A549 (cell line): ENCODE measurements around the gene ADK. TPM values are rescaled to one million over a fixed set of nuclear protein-coding genes. Genes with fewer than 3 reads are reported as not detected.
"Not testable (repeated sequence)": the region's sequence is repeated elsewhere in the genome, so short reads cannot be mapped to it uniquely, and the experiment has no call there.

Experiments used
- ATAC-seq, 2 experiments: fragments of 200-7000 bp in 1 of 2; fragments of >200 bp in 1 of 2; cut with Nextera tagmentation in 1 of 2; cut with Tn5 transposase in 1 of 2; 3 replicates each; pipeline versions ENCODE4 v1.8.0 to v1.9.1; 2018 to 2020; ENCODE audit warnings: mild to moderate bottlenecking in 1 of 2, moderate library complexity in 1 of 2
- CTCF ChIA-PET: fragments of 300-600 bp; sonication (Branson Sonifier 250); formaldehyde crosslinking; extraction: SDS; loops from one replicate; lab custom pipeline; 2021; ENCODE audit warnings: antibody characterized with exemption, inconsistent platforms; lab: Yijun Ruan, JAX
- POLR2A ChIA-PET: fragments of 350-600 bp; formaldehyde crosslinking; extraction: SDS; loops from one replicate; lab custom pipeline; 2021; ENCODE audit warnings: antibody characterized with exemption, inconsistent platforms; lab: Yijun Ruan, JAX
- DNase-seq, 2 experiments: peaks; one replicate each; pipeline versions ENCODE4 v3.0.0 to v3.0.0-alpha.2; 2011 to 2016; ENCODE audit warnings: low read depth in 1 of 2, low spot score in 1 of 2
- FAIRE-seq: peaks from 2 replicates; lab custom pipeline; 2011; peaks lifted over from hg19 to GRCh38; lab: Jason Lieb, UNC
- H3K27ac ChIP-seq, 2 experiments: fragments of >200 bp; sonication (Bioruptor Twin); formaldehyde crosslinking; 3 replicates each; pipeline ENCODE4 v1.5.1; 2016 to 2017
- H3K4me1 ChIP-seq: fragments of >200 bp; sonication (Bioruptor Twin); formaldehyde crosslinking; 3 replicates; pipeline ENCODE4 v1.6.1; 2016
- H3K4me2 ChIP-seq: fragments of >200 bp; sonication (Bioruptor Twin); formaldehyde crosslinking; 3 replicates; pipeline ENCODE4 v1.6.1; 2016
- H3K4me3 ChIP-seq: fragments of >200 bp; sonication (Bioruptor Twin); formaldehyde crosslinking; 3 replicates; pipeline ENCODE4 v1.5.1; 2016
- H3K9me3 ChIP-seq: fragments of >200 bp; sonication (Bioruptor Twin); formaldehyde crosslinking; 3 replicates; pipeline ENCODE4 v1.6.1; 2016
- CEBPB ChIP-seq, 2 experiments: fragments of >200 bp in 1 of 2; sonication (Bioruptor Twin) in 1 of 2; formaldehyde crosslinking in 1 of 2; IDR thresholded peaks; 2 replicates each; pipeline ENCODE4 v1.6.1; 2012 to 2016
- EHMT2 ChIP-seq: fragments of 200-600 bp; sonication (generic); IDR thresholded peaks from 2 replicates; pipeline ENCODE4 v1.6.1; 2016; ENCODE audit warnings: antibody characterized with exemption, low read depth, mild to moderate bottlenecking, moderate library complexity
- GATA3 ChIP-seq: IDR thresholded peaks from 2 replicates; pipeline ENCODE4 v1.6.1; 2012; ENCODE audit warnings: borderline replicate concordance
- MAFK ChIP-seq: fragments of 450-650 bp; IDR thresholded peaks from 2 replicates; pipeline ENCODE4 v1.6.1; 2014; ENCODE audit not compliant: partially characterized antibody
- MAZ ChIP-seq: fragments of 150-350 bp; IDR thresholded peaks from 2 replicates; pipeline ENCODE4 v1.6.1; 2014; ENCODE audit warnings: antibody characterized with exemption, low read depth, low read length, borderline replicate concordance
- NFE2L2 ChIP-seq: fragments of 150-350 bp; conservative IDR thresholded peaks from 2 replicates; pipeline ENCODE4 v1.6.1; 2014; ENCODE audit warnings: low read length
- RARB ChIP-seq: fragments of 250-450 bp; sonication (Bioruptor Pico); IDR thresholded peaks from 2 replicates; pipeline ENCODE4 v1.8.0; 2021; ENCODE audit warnings: mild to moderate bottlenecking, moderate library complexity
- RFX5 ChIP-seq: fragments of 450-650 bp; IDR thresholded peaks from 2 replicates; pipeline ENCODE4 v1.7.1; 2014; ENCODE audit warnings: antibody characterized with exemption, mild to moderate bottlenecking, moderate library complexity
- WGBS: methylation state at CpG from one replicate; pipeline ENCODE4 v1.1.6; 2017; ENCODE audit errors: missing lambda C conversion rate; 5-methylcytosine and 5-hydroxymethylcytosine counted together
- polyA plus RNA-seq, 4 experiments: library from polyadenylated mRNA; depleted of rRNA in 3 of 4; stranded (reverse); fragments of >200 nt; fragmentation: RNase III in 1 of 4; extraction: RNeasy Plus Mini Kit Qiagen cat#74134 plus additional on column Dnase treatment in 1 of 4; gene quantifications; 2 replicates in 3 of 4; 3 replicates in 1 of 4; pipeline ENCODE4 v1.2.3, GENCODE V29; 2011 to 2017
- TF ChIP-seq, protein P1 (sequence below): fragments of 250-450 bp; sonication (Bioruptor Pico); IDR thresholded peaks from 2 replicates; pipeline ENCODE4 v1.5.0; 2021; ENCODE audit warnings: mild to moderate bottlenecking, moderate library complexity, borderline replicate concordance
- TF ChIP-seq, protein P2 (sequence below): fragments of >200 bp; sonication (Bioruptor Twin); formaldehyde crosslinking; IDR thresholded peaks from 3 replicates; pipeline ENCODE4 v1.6.1; 2016
- TF ChIP-seq, protein P3 (sequence below): fragments of 450-650 bp; IDR thresholded peaks from 2 replicates; pipeline ENCODE4 v1.6.1; 2014; ENCODE audit warnings: antibody characterized with exemption

ADK gene
- polyA plus RNA-seq, 2 of the 4 experiments (the other 2 are of a cell fraction), result 35.8 to 40.7 TPM

DNA sequence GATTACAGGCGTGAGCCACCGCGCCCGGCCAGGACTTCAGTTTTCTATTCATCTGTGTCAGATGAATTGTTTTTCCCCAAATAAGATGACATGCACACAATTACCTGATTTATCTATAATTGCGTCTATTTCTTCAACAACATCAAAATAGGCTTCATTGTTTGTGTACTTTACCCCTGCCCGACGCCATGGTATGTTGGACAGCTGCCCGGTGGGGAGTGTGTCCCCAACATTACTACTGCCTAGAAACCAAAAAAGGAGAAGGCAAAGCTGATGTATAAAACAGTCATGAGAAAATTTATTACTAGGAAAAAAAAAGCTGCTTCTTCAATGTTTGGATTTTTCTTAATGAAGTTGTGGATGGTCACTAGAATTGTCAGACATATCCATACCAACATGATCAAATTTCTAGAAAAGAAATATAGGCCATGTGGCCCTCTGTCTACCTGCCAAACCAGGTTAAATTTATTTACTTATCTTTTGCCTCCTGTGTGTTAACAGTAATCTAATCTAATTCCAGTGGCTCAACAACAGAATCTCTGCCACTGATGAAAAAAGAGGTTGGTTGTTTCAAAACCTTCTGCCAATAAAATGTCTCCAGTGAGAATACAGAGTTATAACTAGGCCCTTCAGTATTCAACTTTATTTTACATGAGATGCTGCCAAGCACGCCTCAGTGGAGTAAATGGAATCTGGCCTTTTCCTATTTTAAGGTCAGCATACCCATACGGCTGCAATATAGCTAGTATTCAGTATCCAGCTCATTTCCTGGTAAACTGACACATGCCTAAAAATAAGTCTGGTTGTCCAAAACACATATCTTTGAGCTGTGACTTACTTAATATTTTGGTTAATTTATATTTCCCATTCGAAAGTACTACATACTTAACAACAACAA is 16.8 kb upstream of the ADK start (continued):
- no peak for TF ChIP-seq RARB (CRISPR knock-in tag)
- TF ChIP-seq, protein P1, sequence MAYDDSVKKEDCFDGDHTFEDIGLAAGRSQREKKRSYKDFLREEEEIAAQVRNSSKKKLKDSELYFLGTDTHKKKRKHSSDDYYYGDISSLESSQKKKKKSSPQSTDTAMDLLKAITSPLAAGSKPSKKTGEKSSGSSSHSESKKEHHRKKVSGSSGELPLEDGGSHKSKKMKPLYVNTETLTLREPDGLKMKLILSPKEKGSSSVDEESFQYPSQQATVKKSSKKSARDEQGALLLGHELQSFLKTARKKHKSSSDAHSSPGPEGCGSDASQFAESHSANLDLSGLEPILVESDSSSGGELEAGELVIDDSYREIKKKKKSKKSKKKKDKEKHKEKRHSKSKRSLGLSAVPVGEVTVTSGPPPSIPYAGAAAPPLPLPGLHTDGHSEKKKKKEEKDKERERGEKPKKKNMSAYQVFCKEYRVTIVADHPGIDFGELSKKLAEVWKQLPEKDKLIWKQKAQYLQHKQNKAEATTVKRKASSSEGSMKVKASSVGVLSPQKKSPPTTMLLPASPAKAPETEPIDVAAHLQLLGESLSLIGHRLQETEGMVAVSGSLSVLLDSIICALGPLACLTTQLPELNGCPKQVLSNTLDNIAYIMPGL (CRISPR knock-in tag), result no peak
- TF ChIP-seq CEBPB (IDR thresholded peaks at IDR 0.05), result no peak

DNA sequence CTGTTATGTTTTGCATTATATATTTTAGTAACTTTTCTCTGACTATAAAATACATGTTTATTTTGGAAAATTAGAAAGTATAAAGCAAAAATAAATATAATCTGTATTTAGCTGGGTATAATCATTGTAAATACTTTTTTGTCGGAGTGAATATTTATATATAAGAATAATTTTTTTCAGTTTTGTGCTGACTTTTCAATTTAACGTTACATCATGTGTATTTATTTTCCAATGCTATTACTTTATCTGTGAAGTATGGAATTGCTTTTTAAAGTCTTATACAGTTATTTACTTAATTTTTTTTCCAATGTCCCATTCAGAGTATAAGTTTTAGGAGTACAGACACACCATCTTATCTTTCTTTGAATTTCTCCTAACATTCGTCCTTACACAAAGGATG is 15.6 kb upstream of the ADK start:
- ATAC-seq (no peak), FAIRE-seq (no peak), DNase-seq (no peak)
- POLR2A ChIA-PET, result no interaction called here
- H3K4me1 ChIP-seq, result no peaks in the 10 kb centered on the region
- H3K9me3 ChIP-seq, result no peaks in the 10 kb centered on the region
- TF ChIP-seq MAFK (peak; percentile 24), EHMT2 (no peak), NFE2L2 (no peak), GATA3 (no peak)
- no peak overlapping the region for H3K4me3 ChIP-seq
- no peak overlapping the region for H3K4me2 ChIP-seq
- CTCF ChIA-PET, result interaction anchor here (1.0 to 1.5 kb wide), 3 partner anchors 10 to 287 kb away, joined by 3 to 5 read pairs (median 4); no protein-coding TSS in a partner anchor
- 95% methylated on average over 3 of the region's 3 CpGs for WGBS
- H3K27ac ChIP-seq, result no peak overlapping the region

DNA sequence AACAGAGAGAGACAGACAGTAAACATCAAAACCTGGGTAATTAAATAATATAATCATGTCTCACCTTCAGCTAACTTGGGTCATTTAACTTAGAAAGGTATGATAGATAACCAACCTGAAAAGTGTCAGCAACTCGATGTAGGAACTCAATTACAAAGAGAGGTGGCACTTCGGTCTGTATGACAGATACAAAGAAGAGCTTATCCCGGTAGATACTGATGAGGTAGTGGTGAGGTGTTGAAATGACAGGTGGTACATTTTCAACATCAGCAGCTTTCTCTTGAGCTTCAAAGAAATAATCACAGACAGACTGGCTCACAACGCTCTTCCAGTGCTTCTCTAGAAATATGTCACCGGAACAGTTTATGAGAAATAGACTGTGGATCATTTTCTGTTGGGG is 13.0 kb upstream of the ADK start:
- no peak overlapping the region for H3K4me2 ChIP-seq
- CTCF ChIA-PET, result interaction anchor here (0.9 to 1.4 kb wide), 3 partner anchors 11 to 76 kb away, joined by 3 to 4 read pairs (median 3); partner anchors contain the start of genes ADK and AP3M1
- H3K4me3 ChIP-seq, result no peak overlapping the region
- no peak for ATAC-seq
- 92% methylated on average over 5 of the region's 5 CpGs for WGBS
- FAIRE-seq, result no peak
- no peak overlapping the region for H3K27ac ChIP-seq
- no peaks in the 10 kb centered on the region for H3K9me3 ChIP-seq
- no peaks in the 10 kb centered on the region for H3K4me1 ChIP-seq
- no peak for DNase-seq
- TF ChIP-seq, protein P2, sequence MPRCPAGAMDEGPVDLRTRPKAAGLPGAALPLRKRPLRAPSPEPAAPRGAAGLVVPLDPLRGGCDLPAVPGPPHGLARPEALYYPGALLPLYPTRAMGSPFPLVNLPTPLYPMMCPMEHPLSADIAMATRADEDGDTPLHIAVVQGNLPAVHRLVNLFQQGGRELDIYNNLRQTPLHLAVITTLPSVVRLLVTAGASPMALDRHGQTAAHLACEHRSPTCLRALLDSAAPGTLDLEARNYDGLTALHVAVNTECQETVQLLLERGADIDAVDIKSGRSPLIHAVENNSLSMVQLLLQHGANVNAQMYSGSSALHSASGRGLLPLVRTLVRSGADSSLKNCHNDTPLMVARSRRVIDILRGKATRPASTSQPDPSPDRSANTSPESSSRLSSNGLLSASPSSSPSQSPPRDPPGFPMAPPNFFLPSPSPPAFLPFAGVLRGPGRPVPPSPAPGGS, result no peak
- TF ChIP-seq, protein P1 (CRISPR knock-in tag), result no peak
- TF ChIP-seq MAZ (no peak), RFX5 (no peak)
- TF ChIP-seq, protein P3, sequence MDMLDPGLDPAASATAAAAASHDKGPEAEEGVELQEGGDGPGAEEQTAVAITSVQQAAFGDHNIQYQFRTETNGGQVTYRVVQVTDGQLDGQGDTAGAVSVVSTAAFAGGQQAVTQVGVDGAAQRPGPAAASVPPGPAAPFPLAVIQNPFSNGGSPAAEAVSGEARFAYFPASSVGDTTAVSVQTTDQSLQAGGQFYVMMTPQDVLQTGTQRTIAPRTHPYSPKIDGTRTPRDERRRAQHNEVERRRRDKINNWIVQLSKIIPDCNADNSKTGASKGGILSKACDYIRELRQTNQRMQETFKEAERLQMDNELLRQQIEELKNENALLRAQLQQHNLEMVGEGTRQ, result no peak
- TF ChIP-seq, all 56 proteins: peak for 0
- POLR2A ChIA-PET, result interaction anchor here (1.2 kb wide), 1 partner anchor 11 kb away, joined by 4 read pairs; no protein-coding TSS in a partner anchor

DNA sequence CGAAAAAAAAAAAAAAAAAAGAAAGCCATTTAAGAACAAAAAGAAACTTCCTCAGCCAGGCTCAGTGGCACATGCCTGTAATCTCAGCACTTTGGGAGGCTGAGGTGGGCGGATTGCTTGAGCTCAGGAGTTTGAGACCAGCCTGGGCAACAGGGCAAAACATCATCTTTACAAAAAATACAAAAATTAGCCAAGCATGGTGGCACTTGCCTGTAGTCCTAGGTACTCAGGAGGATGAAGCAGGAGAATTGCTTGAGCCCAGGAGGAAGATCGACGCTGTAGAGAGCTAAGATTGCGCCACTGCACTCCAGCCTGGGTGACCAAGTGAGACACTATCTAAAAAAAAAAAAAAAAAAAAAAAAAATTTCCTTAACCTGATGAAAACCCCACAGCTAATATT is 12.4 kb upstream of the ADK start:
- CTCF ChIA-PET, result interaction anchor here (0.9 to 1.4 kb wide), 3 partner anchors 10 to 75 kb away, joined by 3 to 4 read pairs (median 3); partner anchors contain the start of genes ADK and AP3M1
- 87% methylated on average over 5 of the region's 5 CpGs for WGBS
- H3K9me3 ChIP-seq, FAIRE-seq, H3K4me3 ChIP-seq, DNase-seq, ATAC-seq, H3K4me1 ChIP-seq, H3K4me2 ChIP-seq, H3K27ac ChIP-seq: not testable (repeated sequence)
- POLR2A ChIA-PET, result interaction anchor here (1.2 kb wide), 1 partner anchor 10 kb away, joined by 4 read pairs; no protein-coding TSS in a partner anchor
